ENCODE measurements around the gene RITA1.
A peak's percentile ranks its signal among the peaks of the same experiment; 100 is the strongest.

The RITA1 gene

GRCh38 chr12:113231235-113232088 lies 45.9 kb downstream of the RITA1 start:
- Histone ChIP-seq H2AFZ (ENCODE audit: low read length) (no peak overlapping the region), H4K20me1 (ENCODE audit: insufficient read depth, low read length) (no peaks in the 10 kb centered on the region), H3F3A (ENCODE audit: insufficient read depth, low read length) (0 out of 2 replicates have a peak, but pooled peaks cover 4% of the 10 kb centered on the region), H3K4me3 (ENCODE audit: low read depth, low read length, poor library complexity, severe bottlenecking) (no peak overlapping the region), H3K4me1 (ENCODE audit: insufficient read depth, low read length, severe bottlenecking) (peaks cover 74% of the 10 kb centered on the region), H3K27ac (ENCODE audit: low read depth, low read length, poor library complexity, severe bottlenecking) (peak overlapping the region; percentile 93), H3K4me2 (ENCODE audit: low read length) (no peak overlapping the region), H3K9ac (ENCODE audit: low read length) (no peak overlapping the region; the same call in 1 of the 2 replicates), H3K9me2 (ENCODE audit: low read depth, low read length) (no peaks in the 10 kb centered on the region), H3K27me3 (ENCODE audit: insufficient read depth, low read length) (no peaks in the 10 kb centered on the region), H3K79me2 (ENCODE audit: insufficient read depth, low read length) (0 out of 2 replicates have a peak, but pooled peaks cover 6% of the 10 kb centered on the region), H3K36me3 (ENCODE audit: insufficient read depth, low read length) (peaks cover 97% of the 10 kb centered on the region), H3K9me3 (ENCODE audit: low read length) (no peaks in the 10 kb centered on the region)
- TF ChIP-seq EZH2 (IDR thresholded peaks at IDR 0.05; ENCODE audit: borderline replicate concordance, low read length) (no peak), CTCF (IDR thresholded peaks at IDR 0.05; ENCODE audit: low read length) (no peak)

- Histone ChIP-seq H3K9ac (ENCODE audit: low read length) (peak overlapping the region; percentile 63), H3K36me3 (ENCODE audit: insufficient read depth, low read length) (peaks cover 97% of the 10 kb centered on the region), H3K4me2 (ENCODE audit: low read length) (peak overlapping the region; percentile 51), H3F3A (ENCODE audit: insufficient read depth, low read length) (0 out of 2 replicates have a peak, but pooled peaks cover 4% of the 10 kb centered on the region), H3K4me3 (ENCODE audit: low read depth, low read length, poor library complexity, severe bottlenecking) (peak overlapping the region; percentile 18), H3K9me2 (ENCODE audit: low read depth, low read length) (no peaks in the 10 kb centered on the region), H3K9me3 (ENCODE audit: low read length) (no peaks in the 10 kb centered on the region), H4K20me1 (ENCODE audit: insufficient read depth, low read length) (no peaks in the 10 kb centered on the region), H3K27ac (ENCODE audit: low read depth, low read length, poor library complexity, severe bottlenecking) (peak overlapping the region; percentile 93), H3K4me1 (ENCODE audit: insufficient read depth, low read length, severe bottlenecking) (peaks cover 72% of the 10 kb centered on the region), H3K79me2 (ENCODE audit: insufficient read depth, low read length) (0 out of 2 replicates have a peak, but pooled peaks cover 6% of the 10 kb centered on the region), H2AFZ (ENCODE audit: low read length) (no peak overlapping the region), H3K27me3 (ENCODE audit: insufficient read depth, low read length) (no peaks in the 10 kb centered on the region)
- TF ChIP-seq CTCF (IDR thresholded peaks at IDR 0.05; ENCODE audit: low read length) (no peak), EZH2 (IDR thresholded peaks at IDR 0.05; ENCODE audit: borderline replicate concordance, low read length) (no peak)
Observed at GRCh38 chr12:113232089-113232839, 46.7 kb downstream of the RITA1 start.

GRCh38 chr12:113232840-113233585 lies 47.5 kb downstream of the RITA1 start:
- TF ChIP-seq CTCF (IDR thresholded peaks at IDR 0.05; ENCODE audit: low read length) (peak; percentile 74), EZH2 (IDR thresholded peaks at IDR 0.05; ENCODE audit: borderline replicate concordance, low read length) (no peak)
- peak overlapping the region; percentile 63 for H3K9ac ChIP-seq (ENCODE audit: low read length)
- peaks cover 70% of the 10 kb centered on the region for H3K4me1 ChIP-seq (ENCODE audit: insufficient read depth, low read length, severe bottlenecking)
- H3K9me2 ChIP-seq (ENCODE audit: low read depth, low read length) = no peaks in the 10 kb centered on the region
- H3K9me3 ChIP-seq (ENCODE audit: low read length) = no peaks in the 10 kb centered on the region
- H3K27me3 ChIP-seq (ENCODE audit: insufficient read depth, low read length) = no peaks in the 10 kb centered on the region
- H3K79me2 ChIP-seq (ENCODE audit: insufficient read depth, low read length) = 0 out of 2 replicates have a peak, but pooled peaks cover 6% of the 10 kb centered on the region
- H3F3A ChIP-seq (ENCODE audit: insufficient read depth, low read length) = 0 out of 2 replicates have a peak, but pooled peaks cover 4% of the 10 kb centered on the region
- H3K27ac ChIP-seq (ENCODE audit: low read depth, low read length, poor library complexity, severe bottlenecking) = peak overlapping the region; percentile 93
- peak overlapping the region; percentile 51 for H3K4me2 ChIP-seq (ENCODE audit: low read length)
- H2AFZ ChIP-seq (ENCODE audit: low read length) = no peak overlapping the region
- H3K4me3 ChIP-seq (ENCODE audit: low read depth, low read length, poor library complexity, severe bottlenecking) = peak overlapping the region; percentile 18
- H4K20me1 ChIP-seq (ENCODE audit: insufficient read depth, low read length) = no peaks in the 10 kb centered on the region
- H3K36me3 ChIP-seq (ENCODE audit: insufficient read depth, low read length) = peaks cover 97% of the 10 kb centered on the region

Data from OCI-LY1 (cell line).